GM12872 (cell line): Measurements from ENCODE around the gene ASGR1.

Experiments
- TF ChIP-seq, protein P1 (sequence below): IDR thresholded peaks from 3 replicates; pipeline ENCODE4 v1.5.1; 2011; ENCODE audit warnings: low read depth, mild to moderate bottlenecking, low read length, moderate library complexity; ENCODE audit not compliant: insufficient read depth

The ASGR1 gene

DNA sequence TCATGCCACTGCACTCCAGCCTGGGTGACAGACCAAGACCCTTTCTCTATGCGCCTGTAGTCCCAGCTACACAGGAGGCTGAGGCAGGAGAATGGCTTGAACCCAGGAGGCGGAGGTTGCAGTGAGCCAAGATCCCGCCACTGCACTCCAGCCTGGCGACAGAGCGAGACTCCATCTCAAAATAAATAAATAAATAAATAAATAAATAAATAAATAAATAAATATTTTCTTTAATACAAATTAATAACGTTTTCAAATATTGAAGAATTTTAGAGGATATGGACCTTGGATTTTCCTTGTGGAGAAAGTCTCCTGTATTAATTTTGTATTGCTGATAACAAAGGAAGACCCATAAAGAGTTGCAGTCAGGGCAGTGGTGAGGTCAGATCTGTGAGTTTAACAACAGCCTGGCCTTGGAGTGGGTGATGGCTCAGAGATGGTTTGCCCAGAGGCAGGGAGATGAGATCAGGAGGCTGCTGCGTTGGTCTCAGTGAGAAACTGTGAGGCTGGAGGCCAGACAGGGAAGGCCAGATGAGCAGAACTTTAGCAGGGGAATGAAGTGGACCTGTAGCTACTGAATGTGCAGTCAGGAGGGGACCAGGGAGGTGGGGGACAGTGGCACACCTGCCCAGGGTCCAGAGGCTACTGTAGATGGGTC is 4.4 kb upstream of the ASGR1 start:
- TF ChIP-seq, protein P1, sequence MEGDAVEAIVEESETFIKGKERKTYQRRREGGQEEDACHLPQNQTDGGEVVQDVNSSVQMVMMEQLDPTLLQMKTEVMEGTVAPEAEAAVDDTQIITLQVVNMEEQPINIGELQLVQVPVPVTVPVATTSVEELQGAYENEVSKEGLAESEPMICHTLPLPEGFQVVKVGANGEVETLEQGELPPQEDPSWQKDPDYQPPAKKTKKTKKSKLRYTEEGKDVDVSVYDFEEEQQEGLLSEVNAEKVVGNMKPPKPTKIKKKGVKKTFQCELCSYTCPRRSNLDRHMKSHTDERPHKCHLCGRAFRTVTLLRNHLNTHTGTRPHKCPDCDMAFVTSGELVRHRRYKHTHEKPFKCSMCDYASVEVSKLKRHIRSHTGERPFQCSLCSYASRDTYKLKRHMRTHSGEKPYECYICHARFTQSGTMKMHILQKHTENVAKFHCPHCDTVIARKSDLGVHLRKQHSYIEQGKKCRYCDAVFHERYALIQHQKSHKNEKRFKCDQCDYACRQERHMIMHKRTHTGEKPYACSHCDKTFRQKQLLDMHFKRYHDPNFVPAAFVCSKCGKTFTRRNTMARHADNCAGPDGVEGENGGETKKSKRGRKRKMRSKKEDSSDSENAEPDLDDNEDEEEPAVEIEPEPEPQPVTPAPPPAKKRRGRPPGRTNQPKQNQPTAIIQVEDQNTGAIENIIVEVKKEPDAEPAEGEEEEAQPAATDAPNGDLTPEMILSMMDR: no peak

DNA sequence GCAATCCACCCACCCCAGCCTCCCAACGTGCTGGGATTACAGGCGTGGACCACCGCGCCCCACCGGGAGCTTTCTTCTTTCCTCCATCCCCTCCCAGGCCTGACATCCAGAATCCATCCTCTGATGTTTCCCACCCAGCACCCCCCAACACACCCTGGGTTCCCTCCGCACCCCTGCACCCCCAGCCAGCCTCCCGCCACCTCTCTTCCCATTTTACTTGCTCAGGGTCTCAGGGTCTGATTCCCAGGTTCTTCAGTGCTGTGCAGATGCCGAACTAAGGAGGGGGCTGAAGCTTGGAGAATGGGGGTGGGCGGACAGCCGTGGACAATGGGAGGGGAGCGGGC is 225 bp downstream of the ASGR1 start:
- TF ChIP-seq, protein P1: no peak

GRCh38 chr17:7177954-7178477 is 1.2 kb downstream of the ASGR1 start:
- TF ChIP-seq, protein P1: no peak

- TF ChIP-seq, protein P1: peak; percentile 95
These were observed 1.8 kb downstream of the ASGR1 start for GRCh38 chr17:7177191-7177953.

GRCh38 chr17:7176841-7177190 is 2.4 kb downstream of the ASGR1 start:
- TF ChIP-seq, protein P1: no peak

DNA sequence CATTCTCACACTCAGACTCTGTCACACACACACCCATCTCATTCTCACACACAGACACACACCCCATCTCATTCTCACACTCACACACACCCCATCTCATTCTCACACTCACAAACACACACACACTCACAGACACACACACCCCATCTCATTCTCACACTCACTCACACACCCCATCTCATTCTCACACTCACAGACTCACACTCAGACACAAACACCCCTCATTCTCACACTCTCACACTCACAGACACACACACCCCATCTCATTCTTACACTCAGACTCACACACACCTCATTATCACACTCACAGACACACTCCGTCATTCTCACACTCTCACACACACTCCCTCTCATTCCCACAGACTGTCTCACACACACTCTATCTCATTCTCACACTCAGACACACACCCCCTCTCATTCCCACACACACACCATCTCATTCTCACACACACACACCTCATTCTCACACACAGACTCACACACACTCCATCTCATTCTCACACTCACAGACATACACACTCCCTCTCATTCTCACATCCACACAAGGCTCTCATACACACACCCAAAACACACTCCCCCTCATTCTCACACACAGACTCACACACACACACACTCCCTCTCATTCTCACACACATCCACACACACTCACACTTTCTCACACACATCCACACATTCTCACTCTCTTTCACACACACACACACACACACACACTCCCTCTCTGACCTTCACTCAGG is 2.9 kb downstream of the ASGR1 start:
- TF ChIP-seq, protein P1: no peak

DNA sequence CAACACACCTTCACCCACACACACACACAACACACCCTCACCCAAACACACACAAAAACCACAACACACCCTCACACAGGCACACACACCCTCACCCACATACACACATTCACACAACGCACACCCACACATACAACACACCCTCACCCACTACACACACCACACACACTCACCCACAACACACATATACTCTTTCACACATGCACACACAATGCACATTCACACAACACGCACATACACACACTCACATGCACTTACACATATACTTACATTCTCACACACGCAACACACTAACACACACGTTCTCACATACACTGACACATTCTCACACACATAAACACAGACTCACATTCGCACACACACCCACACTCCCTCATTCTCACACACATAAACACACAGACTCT is 3.8 kb downstream of the ASGR1 start:
- TF ChIP-seq, protein P1: no peak
